Activated CD4-positive, alpha-beta T cell treated with anti-CD3 and anti-CD28 coated beads for 4 hours (primary cell): ENCODE results near the gene PRR14L.

Experiments
- DNase-seq, 2 donors: peaks; one replicate each; pipeline ENCODE4 v3.0.0-alpha.2; 2020

PRR14L gene

DNA sequence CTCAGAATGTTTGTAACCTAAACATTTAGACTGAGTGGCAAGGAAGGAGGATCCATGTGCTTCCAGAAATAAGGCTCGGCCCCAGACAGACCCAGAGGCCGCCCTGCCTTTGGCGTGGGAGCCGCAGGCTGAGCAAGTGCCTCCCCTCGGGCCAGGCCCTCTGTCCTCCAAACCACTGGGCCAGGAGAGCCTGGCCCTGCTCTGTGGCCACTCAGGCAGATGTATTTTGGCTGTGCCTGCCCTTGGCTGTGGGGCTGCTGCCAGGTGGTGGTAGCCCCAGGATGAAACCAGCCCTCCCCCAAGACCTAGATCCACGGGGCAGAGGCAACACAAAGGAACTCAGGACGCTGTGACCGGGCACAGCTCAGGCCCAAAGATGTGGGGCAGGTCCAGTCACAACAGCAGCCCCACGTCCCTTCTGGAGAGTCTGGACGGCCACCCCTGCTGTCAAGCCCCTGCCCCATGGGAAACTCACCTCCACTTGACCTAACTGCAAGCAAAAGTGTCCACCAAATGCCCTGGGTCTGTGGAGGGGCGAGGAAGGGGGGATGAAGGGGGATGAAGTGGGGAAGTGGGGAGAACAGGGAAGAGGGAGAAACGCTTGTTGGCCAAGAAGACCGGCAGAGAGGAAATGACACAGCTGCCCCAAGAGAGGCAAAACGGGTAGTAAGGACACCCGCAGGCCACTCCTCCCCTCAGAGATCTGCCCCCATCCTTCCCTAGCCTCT, 111.9 kb downstream of the PRR14L start:
- DNase-seq: no peak

DNA sequence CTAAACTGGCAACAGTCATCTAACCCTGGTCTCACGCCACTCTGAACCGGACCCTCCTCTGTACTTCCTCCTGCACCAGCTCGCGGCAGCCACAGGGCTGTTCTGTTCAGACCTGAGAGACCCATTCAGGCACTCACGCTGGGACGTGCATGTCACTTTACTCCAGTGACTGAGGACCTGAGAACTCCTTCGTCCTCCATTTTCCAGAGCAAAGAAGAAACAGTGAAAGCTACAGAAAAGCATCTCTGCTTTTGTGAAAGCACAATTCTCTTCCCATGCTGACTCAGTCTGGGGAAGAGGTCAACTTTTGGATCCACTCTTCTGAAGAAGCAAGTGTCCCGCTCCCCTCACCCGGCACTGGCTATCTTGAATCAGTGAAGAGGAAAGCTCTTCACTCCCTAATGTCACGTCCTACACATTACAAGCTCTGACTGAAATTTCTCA, 112.5 kb downstream of the PRR14L start:
- no peak for DNase-seq

- no peak for DNase-seq
Measured at GRCh38 chr22:31635638-31636306, 114.2 kb downstream of the PRR14L start.

GRCh38 chr22:31631436-31631835, 118.5 kb downstream of the PRR14L start:
- no peak for DNase-seq
